DND-41 (cell line): ENCODE data around the gene TMEM59L.

ENCODE experiments used
- ATAC-seq: fragments of 200-7000 bp; cut with Tn5 transposase; 3 replicates; pipeline ENCODE4 v1.9.1; 2021; ENCODE audit warnings: low read depth; ENCODE audit not compliant: insufficient read depth
- DNase-seq: peaks from one replicate; pipeline ENCODE4 v3.0.0-alpha.2; 2020
- H2AFZ ChIP-seq: 2 replicates; pipeline ENCODE4 v1.6.0; 2012; ENCODE audit warnings: low read depth, low read length
- H3K27ac ChIP-seq: 2 replicates; pipeline ENCODE4 v1.5.1; 2012; ENCODE audit warnings: low read length, inconsistent platforms
- H3K27me3 ChIP-seq: fragments of 200-600 bp; sonication (generic); 2 replicates; pipeline ENCODE4 v1.6.0; 2012; ENCODE audit warnings: low read length, mild to moderate bottlenecking, inconsistent platforms; ENCODE audit not compliant: insufficient read depth, poor library complexity
- H3K36me3 ChIP-seq: 2 replicates; pipeline ENCODE4 v1.5.1; 2012; ENCODE audit warnings: low read length, inconsistent platforms; ENCODE audit not compliant: insufficient read depth
- H3K4me1 ChIP-seq: 2 replicates; pipeline ENCODE4 v1.5.1; 2012; ENCODE audit warnings: mild to moderate bottlenecking, low read length; ENCODE audit not compliant: insufficient read depth
- H3K4me2 ChIP-seq: 2 replicates; pipeline ENCODE4 v1.6.0; 2012; ENCODE audit warnings: mild to moderate bottlenecking, moderate library complexity, low read length, inconsistent platforms; ENCODE audit not compliant: insufficient read depth
- H3K4me3 ChIP-seq, 2 experiments: fragments of 200-600 bp in 1 of 2; shearing (Covaris generic) in 1 of 2; 2 replicates each; pipeline ENCODE4 v1.5.1; 2012 to 2016; ENCODE audit warnings: inconsistent platforms in 2 of 2, low read length in 2 of 2, mild to moderate bottlenecking in 2 of 2, low read depth in 1 of 2, moderate library complexity in 1 of 2
- H3K79me2 ChIP-seq: 2 replicates; pipeline ENCODE4 v1.6.0; 2012; ENCODE audit warnings: low read length, inconsistent platforms; ENCODE audit not compliant: insufficient read depth
- H3K9ac ChIP-seq: 2 replicates; pipeline ENCODE4 v1.6.0; 2012; ENCODE audit warnings: low read depth, mild to moderate bottlenecking, inconsistent platforms, low read length, moderate library complexity
- H3K9me3 ChIP-seq: 2 replicates; pipeline ENCODE4 v1.5.1; 2012; ENCODE audit warnings: low read length, moderate library complexity, mild to moderate bottlenecking, inconsistent platforms; ENCODE audit not compliant: insufficient read depth, severe bottlenecking
- H4K20me1 ChIP-seq: 2 replicates; pipeline ENCODE4 v1.6.0; 2012; ENCODE audit warnings: low read length; ENCODE audit not compliant: insufficient read depth
- CTCF ChIP-seq: IDR thresholded peaks from 2 replicates; pipeline ENCODE4 v1.5.1; 2012; ENCODE audit warnings: borderline replicate concordance, low read length, moderate library complexity, mild to moderate bottlenecking; ENCODE audit not compliant: poor library complexity, severe bottlenecking; ENCODE audit errors: extremely low read depth
- EZH2 ChIP-seq: IDR thresholded peaks from 3 replicates; pipeline ENCODE4 v1.6.1; 2012; ENCODE audit warnings: borderline replicate concordance, low read depth, mild to moderate bottlenecking, moderate library complexity, low read length, inconsistent platforms; ENCODE audit not compliant: severe bottlenecking

The TMEM59L gene

GRCh38 chr19:18603958-18604819, 8.5 kb upstream of the TMEM59L start:
- Histone ChIP-seq H3K27ac (no peak overlapping the region), H4K20me1 (no peaks in the 10 kb centered on the region; the same call in 1 of the 2 replicates), H3K27me3 (peaks cover 11% of the 10 kb centered on the region), H3K79me2 (no peaks in the 10 kb centered on the region), H3K9ac (no peak overlapping the region), H2AFZ (no peak overlapping the region), H3K9me3 (no peaks in the 10 kb centered on the region), H3K4me2 (no peak overlapping the region), H3K4me1 (no peaks in the 10 kb centered on the region), H3K4me3 (no peak overlapping the region), H3K36me3 (no peaks in the 10 kb centered on the region)
- DNase-seq (no peak), ATAC-seq (no peak)
- TF ChIP-seq CTCF (no peak), EZH2 (no peak)

GRCh38 chr19:18604820-18605159, 7.9 kb upstream of the TMEM59L start:
- no peaks in the 10 kb centered on the region for H3K4me1 ChIP-seq
- ATAC-seq (no peak), DNase-seq (no peak)
- no peaks in the 10 kb centered on the region for H3K79me2 ChIP-seq
- H3K9ac ChIP-seq = no peak overlapping the region
- no peak overlapping the region for H2AFZ ChIP-seq
- TF ChIP-seq CTCF = no peak
- no peak for TF ChIP-seq EZH2
- H3K27ac ChIP-seq = no peak overlapping the region
- no peak overlapping the region for H3K4me2 ChIP-seq
- peaks cover 15% of the 10 kb centered on the region for H3K27me3 ChIP-seq
- no peak overlapping the region for H3K4me3 ChIP-seq
- no peaks in the 10 kb centered on the region for H3K36me3 ChIP-seq
- no peaks in the 10 kb centered on the region for H3K9me3 ChIP-seq
- no peaks in the 10 kb centered on the region; the same call in 1 of the 2 replicates for H4K20me1 ChIP-seq

GRCh38 chr19:18605196-18605545, 7.5 kb upstream of the TMEM59L start:
- Histone ChIP-seq H3K4me1 (no peaks in the 10 kb centered on the region), H3K4me2 (no peak overlapping the region), H2AFZ (no peak overlapping the region), H3K36me3 (no peaks in the 10 kb centered on the region), H3K4me3 (no peak overlapping the region), H4K20me1 (no peaks in the 10 kb centered on the region; the same call in 1 of the 2 replicates), H3K9me3 (no peaks in the 10 kb centered on the region), H3K79me2 (no peaks in the 10 kb centered on the region), H3K27ac (no peak overlapping the region), H3K27me3 (peaks cover 19% of the 10 kb centered on the region), H3K9ac (no peak overlapping the region)
- no peak for ATAC-seq
- no peak for DNase-seq
- TF ChIP-seq CTCF (no peak), EZH2 (no peak)
